Neuron (in vitro differentiated cells): ENCODE measurements around the gene EEF2.
A peak's percentile ranks its signal among the peaks of the same experiment; 100 is the strongest.
"Not testable (repeated sequence)": the region's sequence is repeated elsewhere in the genome, so short reads cannot be mapped to it uniquely, and the experiment has no call there.

Experiments used
- H2AFZ ChIP-seq: one replicate; pipeline ENCODE4 v1.6.1; 2013; ENCODE audit warnings: low read depth, mild to moderate bottlenecking, inconsistent platforms, low read length, moderate library complexity
- H3K27me3 ChIP-seq: one replicate; pipeline ENCODE4 v1.6.1; 2013; ENCODE audit warnings: low read length; ENCODE audit not compliant: insufficient read depth
- H3K36me3 ChIP-seq: one replicate; pipeline ENCODE4 v1.6.1; 2013; ENCODE audit warnings: low read length; ENCODE audit not compliant: insufficient read depth
- H3K4me1 ChIP-seq: one replicate; pipeline ENCODE4 v1.6.1; 2013; ENCODE audit warnings: low read length; ENCODE audit not compliant: insufficient read depth
- H3K4me3 ChIP-seq: 2 replicates; pipeline ENCODE4 v1.5.1; 2013; ENCODE audit warnings: mild to moderate bottlenecking, low read length, moderate library complexity
- H3K9me3 ChIP-seq: one replicate; pipeline ENCODE4 v1.6.1; 2013; ENCODE audit warnings: low read length

EEF2 gene

DNA sequence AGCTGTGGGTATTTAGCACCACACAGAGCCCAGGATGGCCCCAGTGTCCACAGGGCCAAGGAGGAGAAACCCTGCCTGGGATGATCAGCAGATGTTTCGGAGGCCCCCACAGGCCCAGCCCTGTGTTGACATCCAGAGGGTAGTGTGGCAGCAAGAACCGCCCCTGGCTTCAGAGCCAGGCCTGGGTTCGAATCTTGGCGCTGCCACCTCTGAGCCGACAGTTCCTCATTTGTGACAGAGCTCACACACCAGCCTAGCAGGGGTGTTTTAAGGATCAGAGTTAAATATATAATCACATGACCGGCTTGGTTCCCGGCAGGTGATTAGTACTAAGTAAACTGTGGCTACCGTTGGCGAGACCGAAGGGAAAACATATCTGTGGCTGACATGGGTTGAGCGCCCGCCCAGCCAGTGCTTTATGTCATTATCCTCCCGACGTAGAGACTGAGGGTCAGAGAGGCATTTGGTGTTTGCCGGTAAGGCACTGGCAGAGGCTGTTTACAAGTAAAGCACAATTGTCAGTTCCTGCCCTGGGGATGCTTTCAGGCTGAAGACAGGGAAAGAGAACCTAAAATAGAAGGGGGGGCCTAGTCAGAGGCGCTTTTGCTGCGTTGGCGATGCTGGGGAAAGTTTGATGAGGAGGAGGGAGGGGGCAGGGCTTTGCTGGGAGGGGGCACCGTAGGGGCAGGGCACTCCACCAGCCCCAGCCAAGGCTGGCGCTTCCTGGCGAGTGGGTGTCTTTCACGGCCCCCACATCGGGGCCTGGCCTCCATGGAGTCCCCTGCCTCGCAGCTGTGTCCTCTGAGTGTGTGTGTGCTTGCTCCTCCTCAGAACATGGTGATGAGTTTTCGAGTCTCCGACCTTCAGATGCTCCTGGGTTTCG is 27.1 kb upstream of the EEF2 start:
- H3K36me3 ChIP-seq, result peaks cover 45% of the 10 kb centered on the region
- H3K4me1 ChIP-seq, result peaks cover 23% of the 10 kb centered on the region
- H2AFZ ChIP-seq, result no peak overlapping the region
- H3K4me3 ChIP-seq, result no peak overlapping the region
- H3K27me3 ChIP-seq, result no peaks in the 10 kb centered on the region
- no peaks in the 10 kb centered on the region for H3K9me3 ChIP-seq

- not testable (repeated sequence) for H3K4me3 ChIP-seq, H2AFZ ChIP-seq, H3K9me3 ChIP-seq, H3K27me3 ChIP-seq
- Histone ChIP-seq H3K36me3 (peaks cover 38% of the 10 kb centered on the region), H3K4me1 (peaks cover 27% of the 10 kb centered on the region)
These were observed 26.2 kb upstream of the EEF2 start for GRCh38 chr19:4011430-4011829.

DNA sequence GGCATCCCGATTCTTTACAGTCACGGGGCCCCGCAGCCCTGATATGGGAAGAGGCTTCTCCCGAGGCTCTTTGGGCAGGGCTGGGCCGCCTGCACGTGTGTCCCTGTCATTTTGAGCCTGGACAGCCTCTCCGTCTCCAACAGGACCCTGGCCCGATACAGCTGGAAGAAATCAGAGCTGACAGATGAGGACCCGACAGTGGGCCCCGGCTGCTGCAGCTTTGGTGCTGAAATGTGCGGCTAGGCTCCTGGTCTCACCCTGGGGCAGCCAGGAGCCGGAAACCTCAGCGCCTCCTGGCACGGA is 25.5 kb upstream of the EEF2 start:
- Histone ChIP-seq H3K4me1 (peaks cover 27% of the 10 kb centered on the region), H3K27me3 (no peaks in the 10 kb centered on the region), H3K36me3 (peaks cover 34% of the 10 kb centered on the region), H2AFZ (no peak overlapping the region), H3K9me3 (no peaks in the 10 kb centered on the region), H3K4me3 (no peak overlapping the region)

GRCh38 chr19:4009990-4010807 is 24.9 kb upstream of the EEF2 start:
- no peaks in the 10 kb centered on the region for H3K27me3 ChIP-seq
- H2AFZ ChIP-seq, result no peak overlapping the region
- peaks cover 29% of the 10 kb centered on the region for H3K36me3 ChIP-seq
- H3K9me3 ChIP-seq, result no peaks in the 10 kb centered on the region
- H3K4me3 ChIP-seq, result no peak overlapping the region
- peaks cover 27% of the 10 kb centered on the region for H3K4me1 ChIP-seq

- Histone ChIP-seq H3K36me3 (peaks cover 9% of the 10 kb centered on the region), H3K4me3 (peak overlapping the region; percentile 98), H3K9me3 (no peaks in the 10 kb centered on the region), H3K27me3 (no peaks in the 10 kb centered on the region), H2AFZ (no peak overlapping the region), H3K4me1 (peaks cover 27% of the 10 kb centered on the region)
These were observed 22.7 kb upstream of the EEF2 start for GRCh38 chr19:4007836-4008539.

GRCh38 chr19:4007021-4007835 is 22.0 kb upstream of the EEF2 start, which contains the start of gene PIAS4:
TSS of gene PIAS4 (plus strand) at chr19:4007736. CDS start at chr19:4007761, 25 bp downstream.
- Histone ChIP-seq H3K36me3 (peaks cover 5% of the 10 kb centered on the region), H3K27me3 (no peaks in the 10 kb centered on the region), H3K4me3 (peak within 1 kb of the TSS; percentile 98), H2AFZ (peak within 1 kb of the TSS; percentile 58), H3K4me1 (peaks cover 27% of the 10 kb centered on the region), H3K9me3 (no peaks in the 10 kb centered on the region)

- not testable (repeated sequence) for H2AFZ ChIP-seq, H3K4me3 ChIP-seq
These were observed 20.2 kb upstream of the EEF2 start for GRCh38 chr19:4005436-4005835.

GRCh38 chr19:4000798-4001197 is 15.5 kb upstream of the EEF2 start:
- H2AFZ ChIP-seq, H3K36me3 ChIP-seq, H3K4me3 ChIP-seq, H3K4me1 ChIP-seq, H3K9me3 ChIP-seq, H3K27me3 ChIP-seq: not testable (repeated sequence)

More at GRCh38 chr19:4005436-4005835, 20.2 kb upstream of the EEF2 start:
- H3K9me3 ChIP-seq, H3K36me3 ChIP-seq, H3K27me3 ChIP-seq: not testable (repeated sequence)
- H3K4me1 ChIP-seq, result peaks cover 23% of the 10 kb centered on the region

GRCh38 chr19:3998667-3999412 is 13.6 kb upstream of the EEF2 start:
- H3K4me3 ChIP-seq, H2AFZ ChIP-seq, H3K27me3 ChIP-seq, H3K9me3 ChIP-seq, H3K4me1 ChIP-seq, H3K36me3 ChIP-seq: not testable (repeated sequence)

DNA sequence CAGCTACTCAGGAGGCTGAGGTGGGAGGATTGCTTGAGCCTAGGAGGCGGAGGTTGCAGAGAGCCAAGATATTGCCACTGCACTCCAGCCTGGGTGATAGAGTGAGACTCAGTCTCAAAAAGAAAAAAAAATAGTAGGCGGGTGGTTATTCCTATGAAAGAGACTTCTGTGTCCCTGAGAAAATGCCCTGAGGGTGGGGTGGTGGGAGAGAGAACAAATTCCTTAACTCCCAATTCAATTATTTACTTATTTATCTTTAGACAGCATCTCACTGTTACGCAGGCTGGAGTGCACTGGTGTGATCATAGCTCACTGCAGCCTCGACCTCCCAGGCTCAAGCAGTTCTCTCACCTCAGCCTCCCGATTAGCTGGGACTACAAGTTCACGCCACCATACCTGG is 10.3 kb upstream of the EEF2 start:
- Histone ChIP-seq H3K9me3 (no peaks in the 10 kb centered on the region), H2AFZ (no peak overlapping the region), H3K27me3 (no peaks in the 10 kb centered on the region), H3K4me3 (no peak overlapping the region), H3K4me1 (no peaks in the 10 kb centered on the region), H3K36me3 (no peaks in the 10 kb centered on the region)

GRCh38 chr19:3990815-3991117 is 5.5 kb upstream of the EEF2 start:
- Histone ChIP-seq H3K4me1 (peaks cover 17% of the 10 kb centered on the region), H3K36me3 (no peaks in the 10 kb centered on the region), H3K4me3 (no peak overlapping the region), H2AFZ (peak overlapping the region; percentile 7), H3K27me3 (no peaks in the 10 kb centered on the region), H3K9me3 (no peaks in the 10 kb centered on the region)
